IMR-90 (cell line): ENCODE measurements around the gene C18orf32. TPM values are rescaled to one million over a fixed set of nuclear protein-coding genes. Genes with fewer than 3 reads are reported as not detected.
A peak's percentile ranks its signal among the peaks of the same experiment; 100 is the strongest.

Experiments used
- ATAC-seq: fragments of 200-7000 bp; cut with Tn5 transposase; 2 replicates; pipeline ENCODE4 v1.9.1; 2020; ENCODE audit warnings: low read depth, mild to moderate bottlenecking, moderate library complexity
- BruUV-seq: library from RNA; stranded (reverse); fragments of 400-500 nt; replicated peaks from 2 replicates; lab custom pipeline; 2021; lab: Mats Ljungman, UMichigan
- CTCF ChIA-PET: fragments of 300-600 bp; formaldehyde crosslinking; extraction: SDS; loops from one replicate; lab custom pipeline; 2021; ENCODE audit warnings: antibody characterized with exemption; lab: Yijun Ruan, JAX
- POLR2A ChIA-PET: fragments of 300-600 bp; sonication (Branson Sonifier 250); formaldehyde crosslinking; loops from one replicate; lab custom pipeline; 2022; ENCODE audit warnings: antibody characterized with exemption; ENCODE audit not compliant: unreplicated experiment; lab: Charles Lee
- DNase-seq: peaks from one replicate; pipeline ENCODE4 v3.0.0; 2013
- H2AFZ ChIP-seq: replicated peaks from 2 replicates; pipeline ENCODE3; 2013; ENCODE audit warnings: low read length, mild to moderate bottlenecking; ENCODE audit not compliant: poor library complexity
- H2AK5ac ChIP-seq: 2 replicates; pipeline ENCODE4 v1.6.1; 2013; ENCODE audit warnings: low read depth, low read length, inconsistent platforms
- H2AK9ac ChIP-seq: replicated peaks from 2 replicates; pipeline ENCODE3; 2013; ENCODE audit warnings: mild to moderate bottlenecking, low read depth, low read length, moderate library complexity; ENCODE audit not compliant: poor library complexity
- H2BK120ac ChIP-seq: 2 replicates; pipeline ENCODE4 v1.6.1; 2013; ENCODE audit warnings: low read depth, low read length, inconsistent platforms
- H2BK15ac ChIP-seq: 3 replicates; pipeline ENCODE4 v1.6.1; 2013; ENCODE audit warnings: low read depth, low read length, inconsistent platforms
- H2BK20ac ChIP-seq: 2 replicates; pipeline ENCODE4 v1.6.1; 2013; ENCODE audit warnings: low read depth, mild to moderate bottlenecking, inconsistent platforms, low read length, moderate library complexity
- H2BK5ac ChIP-seq: 2 replicates; pipeline ENCODE4 v1.6.1; 2013; ENCODE audit warnings: mild to moderate bottlenecking, low read depth, low read length, inconsistent platforms; ENCODE audit not compliant: poor library complexity, severe bottlenecking
- H3K14ac ChIP-seq: replicated peaks from 2 replicates; pipeline ENCODE4 v1.6.1; 2013; ENCODE audit warnings: low read depth, low read length, inconsistent platforms
- H3K18ac ChIP-seq: 2 replicates; pipeline ENCODE4 v1.6.1; 2013; ENCODE audit warnings: low read depth, low read length, control low read depth
- H3K23ac ChIP-seq: 2 replicates; pipeline ENCODE4 v1.6.1; 2013; ENCODE audit warnings: low read depth, low read length, inconsistent platforms
- H3K27ac ChIP-seq: 2 replicates; pipeline ENCODE4 v1.5.1; 2013; ENCODE audit warnings: mild to moderate bottlenecking, control low read depth, low read length; ENCODE audit not compliant: insufficient read depth
- H3K27me3 ChIP-seq: 2 replicates; pipeline ENCODE4 v1.6.1; 2013; ENCODE audit warnings: low read length; ENCODE audit not compliant: control insufficient read depth, insufficient read depth
- H3K36me3 ChIP-seq: 2 replicates; pipeline ENCODE4 v1.6.1; 2013; ENCODE audit warnings: low read length, mixed read lengths; ENCODE audit not compliant: control insufficient read depth, insufficient read depth
- H3K4ac ChIP-seq: 2 replicates; pipeline ENCODE4 v1.6.1; 2013; ENCODE audit warnings: low read depth, low read length, inconsistent platforms
- H3K4me1 ChIP-seq: 2 replicates; pipeline ENCODE4 v1.6.1; 2013; ENCODE audit warnings: low read length, mixed read lengths; ENCODE audit not compliant: control insufficient read depth, insufficient read depth
- H3K4me2 ChIP-seq: 2 replicates; pipeline ENCODE4 v1.6.1; 2013; ENCODE audit warnings: low read depth, mild to moderate bottlenecking, control low read depth, low read length, moderate library complexity
- H3K4me3 ChIP-seq: 2 replicates; pipeline ENCODE4 v1.5.1; 2013; ENCODE audit warnings: low read depth, mild to moderate bottlenecking, control low read depth, low read length, moderate library complexity; ENCODE audit not compliant: insufficient read depth
- H3K56ac ChIP-seq: 2 replicates; pipeline ENCODE4 v1.6.1; 2013; ENCODE audit warnings: low read length, inconsistent platforms; ENCODE audit not compliant: insufficient read depth; ENCODE audit errors: extremely low read depth
- H3K79me1 ChIP-seq, 2 experiments: 2 replicates each; pipeline ENCODE4 v1.6.1; 2013; ENCODE audit warnings: low read length in 2 of 2, inconsistent platforms in 1 of 2, low read depth in 1 of 2
- H3K9ac ChIP-seq: 2 replicates; pipeline ENCODE4 v1.6.1; 2013; ENCODE audit warnings: low read depth, low read length, control low read depth
- H3K9me1 ChIP-seq: 2 replicates; pipeline ENCODE4 v1.6.1; 2013; ENCODE audit warnings: low read length, inconsistent platforms; ENCODE audit not compliant: insufficient read depth
- H3K9me3 ChIP-seq: 2 replicates; pipeline ENCODE4 v1.6.1; 2013; ENCODE audit warnings: low read length; ENCODE audit not compliant: control insufficient read depth, insufficient read depth
- H4K20me1 ChIP-seq: 2 replicates; pipeline ENCODE4 v1.6.1; 2013; ENCODE audit warnings: low read length, inconsistent platforms; ENCODE audit not compliant: insufficient read depth
- H4K5ac ChIP-seq: 2 replicates; pipeline ENCODE4 v1.6.1; 2013; ENCODE audit warnings: mild to moderate bottlenecking, low read depth, low read length, control low read depth
- H4K8ac ChIP-seq, 2 experiments: 2 replicates each; pipeline ENCODE4 v1.6.1; 2013; ENCODE audit warnings: low read depth in 2 of 2, low read length in 2 of 2, control low read depth in 1 of 2, inconsistent platforms in 1 of 2
- H4K91ac ChIP-seq: 2 replicates; pipeline ENCODE4 v1.6.1; 2013; ENCODE audit warnings: low read depth, low read length, inconsistent platforms; ENCODE audit not compliant: insufficient read depth
- BHLHE40 ChIP-seq: fragments of 150-350 bp; IDR thresholded peaks from 2 replicates; pipeline ENCODE4 v1.6.1; 2016; ENCODE audit warnings: mild to moderate bottlenecking, low read depth, low read length
- CHD1 ChIP-seq: IDR thresholded peaks from 2 replicates; pipeline ENCODE4 v1.6.1; 2012; ENCODE audit warnings: low read depth, low read length, improper control_type of control experiment
- CTCF ChIP-seq: conservative IDR thresholded peaks from 2 replicates; pipeline ENCODE4 v1.5.1; 2012; ENCODE audit warnings: mild to moderate bottlenecking, low read depth, low read length, improper control_type of control experiment
- FOS ChIP-seq: fragments of 150-350 bp; IDR thresholded peaks from 2 replicates; pipeline ENCODE4 v1.6.1; 2016; ENCODE audit warnings: low read depth, low read length
- MAFK ChIP-seq: IDR thresholded peaks from 2 replicates; pipeline ENCODE4 v1.6.1; 2012; ENCODE audit warnings: low read depth, low read length, improper control_type of control experiment
- MAZ ChIP-seq: IDR thresholded peaks from 2 replicates; pipeline ENCODE4 v1.6.1; 2012; ENCODE audit warnings: low read depth, mild to moderate bottlenecking, low read length, improper control_type of control experiment, moderate library complexity, borderline replicate concordance
- MXI1 ChIP-seq: IDR thresholded peaks from 2 replicates; pipeline ENCODE4 v1.6.1; 2012; ENCODE audit warnings: low read depth, mild to moderate bottlenecking, low read length, moderate library complexity, borderline replicate concordance
- NFE2L2 ChIP-seq: fragments of 150-350 bp; IDR thresholded peaks from 2 replicates; pipeline ENCODE4 v1.6.1; 2016; ENCODE audit warnings: low read depth, mild to moderate bottlenecking, low read length
- RAD21 ChIP-seq: IDR thresholded peaks from 2 replicates; pipeline ENCODE4 v1.6.1; 2012; ENCODE audit warnings: low read length, improper control_type of control experiment
- RCOR1 ChIP-seq: IDR thresholded peaks from 2 replicates; pipeline ENCODE4 v1.6.1; 2012; ENCODE audit warnings: mild to moderate bottlenecking, low read length, improper control_type of control experiment; ENCODE audit not compliant: insufficient replicate concordance
- RFX5 ChIP-seq: IDR thresholded peaks from 2 replicates; pipeline ENCODE4 v1.8.0; 2012; ENCODE audit warnings: low read depth, mild to moderate bottlenecking, low read length, moderate library complexity
- SMC3 ChIP-seq: fragments of 150-350 bp; IDR thresholded peaks from 2 replicates; pipeline ENCODE4 v1.6.1; 2016; ENCODE audit warnings: low read depth, mild to moderate bottlenecking, antibody characterized with exemption, low read length, moderate library complexity
- USF2 ChIP-seq: fragments of 150-350 bp; IDR thresholded peaks from 2 replicates; pipeline ENCODE4 v1.6.1; 2017; ENCODE audit warnings: mild to moderate bottlenecking, antibody characterized with exemption, low read length, low read depth
- WGBS, 2 experiments: methylation state at CpG; one replicate each; pipeline versions ENCODE4 v1.1.5 to v1.1.7; 2013; ENCODE audit warnings: missing lambda C conversion rate in 2 of 2; ENCODE audit not compliant: insufficient read length in 1 of 2; ENCODE audit errors: extremely low coverage in 2 of 2; 5-methylcytosine and 5-hydroxymethylcytosine counted together
- dilution Hi-C: fragments of 300-500 bp; cut with HindIII; formaldehyde crosslinking; loops from one replicate; pipeline ENCODE4 v1.14.3; 2018; ENCODE audit warnings: low sequenced_read_pairs; ENCODE audit not compliant: unreplicated experiment
- in situ Hi-C: fragments of 300-500 bp; cut with MboI; formaldehyde crosslinking; loops from 3 replicates; pipeline ENCODE4 v1.14.3; 2019; ENCODE audit warnings: low sequenced_read_pairs, inconsistent platforms, mixed read lengths
- intact Hi-C: fragments of 100-400 bp; cut with micrococcal nuclease; formaldehyde crosslinking; loops from 2 replicates; pipeline ENCODE4 v1.10.0; 2022
- polyA plus RNA-seq, 3 experiments: library from polyadenylated mRNA; depleted of rRNA; stranded (reverse); fragments of >200 nt; gene quantifications; 2 replicates each; pipeline ENCODE4 v1.2.3, GENCODE V29; 2012; ENCODE audit warnings: low replicate concordance in 1 of 3
- total RNA-seq: library from RNA; depleted of rRNA; stranded (reverse); fragments of >200 nt; gene quantifications from 2 replicates; pipeline ENCODE4 v1.2.3, GENCODE V29; 2012
- TF ChIP-seq, protein P1 (sequence below): fragments of 150-350 bp; IDR thresholded peaks from 2 replicates; pipeline ENCODE4 v1.6.1; 2016; ENCODE audit warnings: low read depth, mild to moderate bottlenecking, low read length, moderate library complexity, borderline replicate concordance

The C18orf32 gene
- total and polyA plus RNA-seq, 2 of the 4 experiments (the other 2 are of a cell fraction): 3.6 to 21.4 TPM

DNA sequence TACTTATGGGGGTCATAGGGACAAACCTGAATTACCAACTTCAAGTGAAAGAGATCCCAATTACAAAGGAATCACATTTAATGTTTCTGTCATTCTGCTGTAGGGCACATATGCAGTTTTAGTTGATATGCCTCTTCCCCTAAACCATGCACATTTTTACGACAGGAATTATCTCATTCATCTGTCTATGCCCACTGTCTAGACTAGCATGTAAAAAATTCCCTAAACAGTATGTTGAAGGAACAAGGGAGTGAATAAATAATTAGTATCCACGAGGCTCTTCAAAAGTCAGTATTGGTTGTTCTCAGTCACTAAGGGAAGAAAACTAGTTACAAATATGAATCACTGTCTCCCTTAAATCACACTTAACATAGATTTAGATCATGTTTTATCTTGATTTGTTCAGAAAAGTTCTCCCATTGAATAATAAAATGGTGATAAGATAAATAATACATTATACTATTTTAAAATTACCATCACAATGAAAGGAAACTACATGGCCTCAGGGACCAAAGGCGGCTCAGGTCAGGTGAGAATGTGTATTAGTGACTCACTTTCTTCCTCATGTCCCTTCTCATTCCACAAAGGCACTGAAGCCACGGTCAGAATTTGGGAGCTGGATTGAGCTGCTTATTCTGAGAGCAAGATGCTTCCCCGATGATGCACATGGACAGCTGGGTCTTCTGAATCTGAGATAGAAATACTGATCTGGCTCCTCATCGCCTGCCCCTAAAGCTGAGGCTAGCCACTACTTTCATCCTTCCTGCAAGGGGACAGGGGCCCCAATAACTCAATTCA is 55.7 kb downstream of the C18orf32 start:
- H3K27ac ChIP-seq: no peak overlapping the region
- POLR2A ChIA-PET: no interaction called here
- TF ChIP-seq SMC3 (no peak), FOS (no peak), NFE2L2 (no peak), RCOR1 (no peak), RAD21 (no peak), MXI1 (no peak), USF2 (no peak), MAZ (no peak), RFX5 (no peak), BHLHE40 (no peak), CTCF (no peak), MAFK (no peak), CHD1 (no peak)
- TF ChIP-seq, protein P1, sequence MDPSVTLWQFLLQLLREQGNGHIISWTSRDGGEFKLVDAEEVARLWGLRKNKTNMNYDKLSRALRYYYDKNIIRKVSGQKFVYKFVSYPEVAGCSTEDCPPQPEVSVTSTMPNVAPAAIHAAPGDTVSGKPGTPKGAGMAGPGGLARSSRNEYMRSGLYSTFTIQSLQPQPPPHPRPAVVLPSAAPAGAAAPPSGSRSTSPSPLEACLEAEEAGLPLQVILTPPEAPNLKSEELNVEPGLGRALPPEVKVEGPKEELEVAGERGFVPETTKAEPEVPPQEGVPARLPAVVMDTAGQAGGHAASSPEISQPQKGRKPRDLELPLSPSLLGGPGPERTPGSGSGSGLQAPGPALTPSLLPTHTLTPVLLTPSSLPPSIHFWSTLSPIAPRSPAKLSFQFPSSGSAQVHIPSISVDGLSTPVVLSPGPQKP: no peak

More for the DNA sequence above, 55.7 kb downstream of the C18orf32 start:
- H2AK5ac ChIP-seq: no peak overlapping the region
- BruUV-seq: no TSS peak
- dilution Hi-C loops: no loop called here
- peaks cover 4% of the 10 kb centered on the region; the same call in 1 of the 2 replicates for H3K36me3 ChIP-seq
- H3K4me1 ChIP-seq: no peaks in the 10 kb centered on the region
- H2BK120ac ChIP-seq: no peak overlapping the region
- 80% methylated on average over 1 of the region's 6 CpGs; no CpG with 5 or more reads in 1 of the 2 experiments for WGBS, 2 experiments
- H3K9me3 ChIP-seq: no peaks in the 10 kb centered on the region
- H4K20me1 ChIP-seq: no peaks in the 10 kb centered on the region; the same call in 1 of the 2 replicates
- CTCF ChIA-PET: interaction anchor here (0.6 to 1.3 kb wide), 2 partner anchors 12 to 181 kb away, joined by 3 read pairs; no protein-coding TSS in a partner anchor
- H3K18ac ChIP-seq: no peak overlapping the region
- H3K4me2 ChIP-seq: no peak overlapping the region
- H3K4me3 ChIP-seq: no peak overlapping the region
- H3K56ac ChIP-seq: no peak overlapping the region
- no peak overlapping the region for H4K5ac ChIP-seq
- peak overlapping the region; percentile 31; the same call in 1 of the 2 replicates for H3K23ac ChIP-seq
- peaks cover 3% of the 10 kb centered on the region for H3K9me1 ChIP-seq
- peak; percentile 40 for DNase-seq
- H3K14ac ChIP-seq: no peak overlapping the region
- no peak overlapping the region for H2BK20ac ChIP-seq
- H3K79me1 ChIP-seq: peaks cover 14 to 17% of the 10 kb centered on the region in 2 experiments
- in situ Hi-C loops: no loop called here
- no peak overlapping the region for H3K4ac ChIP-seq
- no peak for ATAC-seq
- H3K9ac ChIP-seq: no peak overlapping the region
- H3K27me3 ChIP-seq: no peaks in the 10 kb centered on the region
- no peak overlapping the region for H2AK9ac ChIP-seq
- no peak overlapping the region for H2BK15ac ChIP-seq
- no peak overlapping the region for H4K91ac ChIP-seq
- H2BK5ac ChIP-seq: no peak overlapping the region
- intact Hi-C loops: no loop called here
- H4K8ac ChIP-seq: no peak overlapping the region
- no peak overlapping the region for H2AFZ ChIP-seq
